Umbilical cord (tissue), 2 donors: ENCODE results near the gene CFAP91. TPM values are rescaled to one million over a fixed set of nuclear protein-coding genes. Genes with fewer than 3 reads are reported as not detected.
"Not testable (repeated sequence)": the region's sequence is repeated elsewhere in the genome, so short reads cannot be mapped to it uniquely, and the experiment has no call there.

ENCODE experiments used
- DNase-seq: peaks from one replicate; pipeline ENCODE4 v3.0.0-alpha.2; 2015; ENCODE audit warnings: low spot score
- total RNA-seq: library from RNA; depleted of rRNA; stranded (reverse); fragments of >200 nt; gene quantifications from one replicate; pipeline ENCODE4 v1.2.3, GENCODE V29; 2014; ENCODE audit warnings: low replicate concordance; ENCODE audit not compliant: insufficient read depth

The CFAP91 gene
- total RNA-seq, 1 donor from 2014 or later = 14.2 TPM

DNA sequence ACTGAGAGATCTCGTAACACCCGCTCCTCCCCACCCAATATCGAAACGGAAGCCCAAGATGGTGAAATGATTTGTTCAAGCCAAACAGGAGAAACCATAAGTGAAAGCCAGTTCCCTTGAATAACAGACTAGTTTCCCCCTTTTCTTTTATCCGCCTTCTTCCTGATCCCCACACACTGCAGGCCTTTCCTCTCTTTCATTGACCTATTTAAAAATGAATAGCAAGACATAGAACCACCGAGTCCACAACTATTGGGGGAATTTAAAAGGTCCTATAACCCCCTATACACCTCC is 25.2 kb upstream of the CFAP91 start:
- no peak for DNase-seq

DNA sequence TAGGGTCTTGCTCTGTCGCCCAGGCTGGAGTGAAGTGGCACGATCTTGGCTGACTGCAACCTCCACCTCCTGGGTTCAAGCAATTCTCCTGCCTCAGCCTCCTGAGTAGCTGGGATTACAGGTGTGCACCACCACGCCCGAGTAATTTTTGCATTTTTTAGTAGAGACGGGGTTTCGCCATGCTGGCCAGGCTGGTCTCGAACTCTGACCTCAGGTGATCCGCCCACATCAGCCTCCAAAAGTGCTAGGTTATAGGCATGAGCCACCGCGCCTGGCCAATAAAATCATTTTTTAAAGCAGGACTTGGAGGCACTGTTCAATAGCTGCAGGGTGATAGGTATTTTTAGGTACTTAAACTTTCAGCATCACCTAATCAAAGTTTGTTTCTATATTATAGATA is 24.6 kb upstream of the CFAP91 start:
- not testable (repeated sequence) for DNase-seq

DNA sequence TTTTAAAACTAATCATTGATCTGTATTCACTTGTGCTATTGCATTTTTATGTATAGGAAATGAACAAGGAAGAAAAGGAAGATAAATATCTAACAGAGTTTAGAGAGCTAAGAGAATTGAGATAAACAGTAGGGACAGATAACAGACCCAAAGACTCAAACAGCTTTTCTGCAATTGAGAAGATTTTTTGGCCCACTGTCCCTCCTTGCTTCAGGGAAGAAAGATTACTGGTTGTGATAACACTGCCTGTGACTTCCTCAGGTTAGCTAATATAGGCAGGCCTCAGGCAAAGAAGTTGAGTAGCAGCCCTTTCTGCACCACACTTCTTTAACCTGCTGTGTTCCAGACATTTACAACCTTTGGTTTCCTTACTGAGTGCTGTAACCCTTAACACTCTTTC is 22.9 kb upstream of the CFAP91 start:
- DNase-seq = no peak

DNA sequence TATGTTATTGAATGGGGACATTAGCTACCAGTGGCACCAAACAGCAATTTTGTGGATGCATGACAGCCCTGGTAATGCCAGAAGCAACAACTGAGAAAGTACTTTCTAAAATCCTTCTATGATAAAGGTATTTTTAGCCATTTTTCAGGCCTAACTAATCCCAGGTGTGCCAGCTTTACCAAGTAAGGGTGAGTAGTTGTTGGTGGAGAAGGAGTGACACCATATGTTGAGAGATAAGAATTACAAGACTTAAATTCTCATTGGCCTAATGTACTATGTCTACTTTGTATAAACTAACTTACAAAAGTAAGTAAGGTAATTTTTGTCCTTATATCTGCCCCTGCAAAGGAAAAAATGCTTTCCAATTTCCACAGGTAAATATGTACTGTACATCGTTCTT is 21.5 kb upstream of the CFAP91 start:
- peak; percentile 38 for DNase-seq

DNA sequence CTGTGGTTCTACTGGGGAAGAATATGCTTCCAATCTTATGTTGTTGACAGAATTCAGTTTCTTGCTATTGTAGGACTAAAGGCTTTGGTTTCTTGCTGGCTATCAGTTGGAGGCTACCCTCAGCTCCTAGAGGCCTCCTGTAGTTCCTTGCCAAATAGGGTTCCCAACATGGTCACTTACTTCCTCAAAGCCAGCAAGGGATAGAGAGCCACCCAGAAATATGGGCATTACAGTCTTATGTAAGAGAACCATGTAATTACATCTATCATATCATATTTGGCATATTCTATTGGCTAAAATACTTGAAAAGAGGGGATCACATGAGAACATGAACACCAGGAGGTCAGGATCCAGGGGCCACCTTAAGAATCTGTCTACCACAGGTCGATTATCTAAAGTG is 19.4 kb upstream of the CFAP91 start:
- no peak for DNase-seq

DNA sequence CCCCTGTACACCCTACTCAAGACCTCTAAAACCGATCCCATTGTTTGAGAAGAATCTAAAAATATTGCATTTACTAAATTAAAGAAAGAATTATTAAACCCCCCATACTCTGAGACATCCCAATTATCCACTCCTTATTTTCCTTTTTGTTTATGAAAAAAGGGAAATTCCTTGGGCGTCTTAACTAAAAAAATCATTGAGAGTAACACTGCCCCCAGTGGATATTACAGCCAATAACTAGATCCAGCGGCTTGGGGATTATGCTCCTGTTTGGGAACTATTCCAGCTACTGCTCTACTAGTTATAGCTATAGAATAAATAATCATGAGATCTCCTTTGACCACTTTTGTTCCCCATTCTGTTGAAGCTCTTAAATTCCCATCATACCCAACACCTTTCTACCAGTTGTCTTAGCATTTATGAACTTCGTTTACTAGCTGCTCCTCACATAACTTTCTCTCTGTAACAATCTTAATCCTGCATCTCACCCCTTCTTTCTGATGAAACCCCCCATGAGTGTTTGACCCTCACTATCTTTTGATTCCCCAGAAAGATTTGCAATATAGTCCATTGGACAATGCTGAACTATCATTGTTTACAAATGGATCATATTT is 12.7 kb upstream of the CFAP91 start:
- no peak for DNase-seq

DNA sequence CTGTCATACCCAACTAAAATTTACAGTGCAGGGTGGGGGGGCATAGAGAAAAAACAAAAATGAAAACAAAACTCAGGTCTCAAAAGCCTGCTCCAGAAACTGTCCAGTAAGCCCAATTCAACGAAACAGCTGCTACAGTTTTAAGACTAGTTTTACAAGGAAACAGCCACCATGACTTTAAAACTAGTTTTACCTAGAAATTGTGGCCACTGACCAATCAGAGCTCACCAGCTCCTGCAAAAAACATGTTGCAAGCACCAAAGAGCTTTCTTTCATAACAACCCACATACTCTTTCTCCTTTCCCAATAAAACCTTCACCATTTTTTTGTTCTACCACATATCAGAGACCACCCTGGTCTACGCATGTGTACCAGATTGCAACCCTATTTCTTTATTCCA is 7.3 kb upstream of the CFAP91 start:
- no peak for DNase-seq

DNA sequence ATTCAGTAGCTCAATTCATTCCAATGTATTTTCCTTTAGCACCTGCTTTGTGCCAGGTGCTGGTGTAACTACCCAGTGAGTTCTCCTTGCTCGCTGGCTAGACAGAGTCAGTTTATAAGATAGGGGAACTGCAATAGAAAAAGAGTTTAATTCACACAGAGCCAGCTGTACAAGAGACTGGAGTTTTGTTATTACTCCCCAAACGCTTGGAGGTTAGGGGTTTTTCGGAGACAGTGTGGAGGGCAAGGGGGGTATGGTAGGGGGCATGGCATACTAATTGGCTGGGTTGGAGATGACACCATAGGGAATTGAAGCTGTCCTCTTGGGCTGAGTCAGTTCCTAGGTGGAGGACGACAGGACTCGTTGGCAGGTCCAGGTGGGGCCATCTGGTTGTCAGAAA is 5.4 kb upstream of the CFAP91 start:
- DNase-seq = no peak

DNA sequence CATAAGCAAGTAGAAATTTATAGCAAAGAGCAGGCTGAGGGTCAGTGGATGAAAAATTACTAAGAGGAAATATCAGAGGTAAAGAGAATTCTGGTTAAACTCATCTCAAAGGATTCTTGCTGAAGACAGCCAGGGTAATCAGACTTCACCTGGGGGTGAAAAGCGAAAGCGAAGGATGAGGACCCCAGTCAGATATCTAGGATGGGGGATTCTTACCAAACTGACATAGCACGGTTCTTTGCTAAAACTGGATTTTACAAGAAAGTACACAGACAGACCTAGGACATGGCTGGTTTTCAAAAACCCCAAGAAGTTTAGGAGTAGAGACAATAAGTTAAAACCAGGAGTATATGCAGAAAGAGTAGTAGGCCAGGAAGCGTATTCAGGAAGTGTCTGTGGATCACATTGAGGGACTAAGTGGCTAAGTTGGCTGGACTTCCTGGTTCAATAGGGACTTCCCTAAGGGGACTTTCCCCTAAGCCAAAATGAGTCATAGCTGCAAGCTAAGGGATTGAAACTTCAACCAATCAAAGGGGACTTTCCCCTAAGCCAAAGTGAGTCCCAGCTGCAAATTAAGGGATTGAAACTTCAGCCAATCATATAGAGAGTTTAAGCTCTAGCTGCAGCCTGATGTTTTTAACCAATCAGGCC is 2.4 kb upstream of the CFAP91 start:
- no peak for DNase-seq

DNA sequence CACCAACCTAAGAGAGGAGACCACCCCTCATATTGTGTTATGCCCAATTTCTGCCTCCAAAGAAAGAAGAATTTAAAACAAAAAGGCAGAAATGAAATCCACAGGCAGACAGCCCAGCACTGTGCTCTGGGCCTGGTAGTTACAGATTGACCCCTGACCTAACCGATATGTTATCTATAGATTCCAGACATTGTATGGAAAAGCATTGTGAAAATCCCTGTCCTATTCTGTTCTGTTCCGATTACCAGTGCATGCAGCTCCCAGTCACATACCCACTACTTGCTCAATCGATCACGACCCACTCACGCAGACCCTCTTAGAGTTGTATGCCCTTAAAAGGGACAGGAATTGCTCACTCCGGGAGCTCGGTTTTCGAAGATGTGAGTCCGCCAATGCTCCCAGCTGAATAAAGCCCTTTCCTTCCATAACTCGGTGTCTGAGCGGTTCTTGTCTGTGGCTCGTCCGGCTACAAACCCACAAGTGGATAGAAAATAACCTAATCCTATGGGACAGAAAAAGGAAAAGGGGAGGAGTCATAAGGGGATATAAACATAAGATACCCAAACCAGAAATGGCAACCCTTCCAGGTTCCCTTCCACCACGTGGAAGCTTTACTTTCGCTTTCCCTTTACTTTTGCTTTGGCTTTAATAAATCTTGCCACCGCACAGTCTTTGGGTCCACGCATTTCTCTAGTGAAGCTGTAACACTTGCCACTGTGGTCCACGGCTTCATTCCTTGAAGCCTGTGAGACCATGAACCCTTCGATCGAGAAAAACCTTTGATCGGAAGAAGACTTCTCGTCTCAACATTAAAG is 1.7 kb upstream of the CFAP91 start:
- no peak for DNase-seq

DNA sequence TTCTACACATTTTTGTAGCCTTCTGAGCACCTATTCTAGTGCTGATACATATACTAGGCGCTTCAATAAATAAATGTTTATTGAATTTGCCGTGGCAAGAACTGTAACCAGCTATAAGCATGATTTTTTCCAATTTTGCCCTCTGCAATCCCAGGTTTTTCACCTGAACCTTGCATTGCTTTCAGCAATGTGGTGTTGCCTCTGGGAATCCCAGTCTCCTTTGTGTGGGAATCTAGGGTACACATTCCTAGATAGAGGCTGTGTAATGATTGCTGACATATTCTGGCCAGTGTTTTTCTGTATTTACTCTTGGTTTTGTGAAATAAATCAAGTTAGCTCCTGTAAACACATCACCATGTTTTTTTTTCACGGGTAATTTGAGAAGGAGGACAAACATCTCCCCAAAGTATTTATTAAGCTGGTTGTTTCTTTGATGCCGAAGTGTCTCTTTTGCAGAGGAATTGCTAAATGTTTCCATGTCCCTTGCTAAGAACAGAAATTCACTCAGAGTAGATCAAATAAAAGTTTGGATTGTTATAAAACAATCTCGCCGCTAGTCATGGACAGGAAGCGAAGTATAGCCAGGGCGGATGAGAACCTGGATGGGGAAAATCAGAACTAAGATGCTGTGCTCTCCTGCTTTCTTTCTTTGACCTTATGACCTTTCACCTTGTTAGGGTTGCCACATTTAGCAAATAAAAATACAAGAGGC is 1.2 kb downstream of the CFAP91 start:
- no peak for DNase-seq

DNA sequence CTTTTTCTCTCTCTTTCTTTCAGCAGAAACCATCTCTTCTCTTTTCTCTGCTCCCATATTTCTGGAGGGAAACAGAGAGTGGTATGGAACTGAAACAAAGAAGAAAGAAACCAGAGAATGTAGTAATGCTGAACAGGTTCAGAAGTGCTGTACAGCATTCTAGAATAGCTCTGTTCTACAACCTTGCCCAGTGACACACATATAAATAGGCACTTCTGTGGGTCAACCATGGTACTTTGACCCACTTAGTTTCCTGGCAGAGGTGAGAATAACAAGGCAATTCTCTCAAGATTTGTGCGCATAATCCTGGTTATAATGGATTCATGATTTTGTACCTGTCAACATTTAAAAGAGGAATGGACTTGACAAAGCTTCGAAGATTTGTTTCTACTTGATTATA is 12.3 kb downstream of the CFAP91 start:
- DNase-seq = no peak

DNA sequence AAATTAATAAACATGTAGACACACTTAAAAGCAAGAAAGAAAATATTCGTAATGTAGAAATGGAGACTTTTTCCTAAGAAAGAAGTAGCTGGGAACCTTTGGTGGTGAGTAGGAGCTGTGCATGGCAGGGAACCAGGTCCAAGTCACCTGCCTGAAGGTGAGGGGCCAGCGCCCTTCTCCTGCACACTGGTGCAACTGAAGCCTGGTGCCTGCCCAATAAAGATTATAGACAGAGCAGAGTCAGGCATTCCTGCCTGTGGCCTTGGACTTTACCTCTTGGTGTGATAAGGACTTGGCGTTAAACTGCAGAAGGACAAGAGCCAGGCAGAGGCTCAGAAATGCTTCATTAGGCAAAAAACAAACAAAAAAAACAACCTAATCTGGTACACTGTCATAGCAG is 14.2 kb downstream of the CFAP91 start:
- DNase-seq = no peak

DNA sequence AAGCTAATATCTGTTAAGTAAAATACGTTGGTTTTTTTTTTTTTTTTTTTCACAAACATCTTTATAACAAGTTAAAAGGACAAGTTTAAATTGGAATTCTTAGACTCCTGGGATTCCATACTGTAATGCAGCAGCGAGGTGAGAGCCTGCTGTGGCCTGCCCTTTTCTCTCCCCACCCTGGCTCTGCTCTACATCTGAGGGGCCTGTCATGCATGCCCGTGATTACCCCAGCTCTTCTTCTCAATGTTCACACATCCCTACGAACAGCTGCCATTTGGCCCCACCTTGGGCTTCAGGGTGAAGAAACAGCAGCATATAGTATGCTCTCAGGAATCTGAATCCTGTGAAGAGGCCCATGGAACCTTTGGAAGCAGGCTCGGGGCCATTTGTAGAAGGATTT is 14.7 kb downstream of the CFAP91 start:
- peak; percentile 48 for DNase-seq

DNA sequence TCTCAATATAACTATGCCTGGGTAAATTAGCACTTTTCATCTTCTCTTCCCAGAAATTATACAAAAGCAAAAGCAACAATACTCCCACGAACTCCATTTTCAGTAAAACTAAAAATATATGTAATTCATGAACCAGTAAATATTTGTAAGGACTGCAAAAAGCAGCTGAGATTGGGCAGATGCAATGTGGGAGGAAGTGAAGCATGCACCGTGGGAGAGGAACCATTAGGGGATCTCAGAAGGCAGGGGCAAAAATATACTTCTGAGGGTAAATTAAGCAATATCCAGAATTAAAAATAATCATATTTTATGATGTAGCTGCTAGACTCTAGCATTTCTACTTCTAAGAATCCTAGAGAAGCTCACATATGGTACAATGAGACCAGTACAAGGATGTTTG is 20.2 kb downstream of the CFAP91 start:
- DNase-seq = no peak

DNA sequence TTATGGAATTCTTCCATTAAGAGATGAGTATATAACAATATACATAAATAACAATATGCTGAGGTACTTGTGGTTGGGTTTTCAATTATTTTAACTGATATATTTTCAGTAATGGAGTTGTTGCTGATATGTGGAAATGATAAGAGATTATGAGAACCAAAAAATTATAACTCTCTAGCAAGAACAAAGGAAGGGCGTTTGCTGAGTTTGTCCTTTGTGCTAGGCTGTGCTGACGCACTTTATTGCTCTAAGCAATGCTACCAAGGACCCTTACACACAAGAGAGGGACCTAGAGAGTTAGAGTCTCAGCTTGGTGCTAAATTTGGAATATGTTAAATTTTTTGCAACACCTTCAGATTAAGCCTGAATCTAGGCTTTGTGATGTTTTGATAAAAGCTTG is 24.1 kb downstream of the CFAP91 start:
- DNase-seq = no peak

DNA sequence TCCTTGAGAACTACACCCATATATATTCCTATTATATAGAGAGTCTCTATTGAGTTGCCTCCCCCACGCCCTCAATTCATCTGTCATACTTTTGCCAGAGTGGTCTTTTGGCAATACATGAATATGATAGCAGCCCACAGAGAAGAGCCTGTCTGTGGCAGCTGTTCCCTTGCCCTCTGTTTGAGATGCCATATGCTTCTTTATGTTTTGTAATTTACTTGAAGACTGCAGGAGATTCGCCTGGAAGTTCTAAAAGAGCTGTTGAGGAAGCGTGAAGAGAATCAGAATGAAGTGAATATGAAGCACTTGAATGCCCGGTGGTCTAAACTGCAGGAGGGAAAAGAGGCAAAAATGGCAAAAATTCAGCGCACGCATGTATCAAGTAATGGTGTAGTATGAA is 27.2 kb downstream of the CFAP91 start:
- no peak for DNase-seq

DNA sequence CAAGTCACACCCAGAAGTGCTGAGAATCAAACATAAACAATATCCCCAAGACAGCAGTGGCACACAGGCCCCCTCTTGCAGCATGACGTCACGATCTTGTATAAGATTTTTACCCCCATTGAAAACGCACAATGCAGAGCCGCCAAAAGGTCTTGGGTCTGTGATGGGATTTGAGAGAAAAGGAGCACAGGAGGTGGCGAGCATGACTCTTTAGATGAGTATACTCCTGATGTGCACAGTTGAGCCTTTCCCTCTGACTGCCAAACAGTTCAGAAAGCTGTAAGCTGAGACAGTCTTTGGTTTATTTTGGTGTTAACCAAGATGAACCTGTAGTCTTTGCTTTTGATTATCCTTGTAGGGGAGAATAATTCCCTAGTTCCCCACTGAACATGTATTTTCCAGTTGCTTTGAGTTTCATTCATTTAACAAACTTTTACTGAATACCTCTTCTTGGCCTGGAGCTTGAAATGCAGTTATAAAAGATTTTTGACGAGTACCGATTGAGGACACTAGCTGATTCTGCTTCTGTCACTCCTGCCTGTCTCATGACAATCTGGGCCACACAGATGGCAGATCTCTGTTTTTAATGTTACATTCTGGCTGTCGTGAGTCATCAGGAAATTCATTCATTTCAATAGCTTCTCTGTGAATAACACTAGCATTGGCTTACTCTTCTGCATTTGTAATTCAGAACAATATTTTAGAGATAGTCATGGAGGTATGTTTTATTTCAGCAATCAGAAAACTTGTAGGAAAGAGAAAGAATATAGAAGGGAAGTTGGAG is 28.9 kb downstream of the CFAP91 start:
- no peak for DNase-seq

DNA sequence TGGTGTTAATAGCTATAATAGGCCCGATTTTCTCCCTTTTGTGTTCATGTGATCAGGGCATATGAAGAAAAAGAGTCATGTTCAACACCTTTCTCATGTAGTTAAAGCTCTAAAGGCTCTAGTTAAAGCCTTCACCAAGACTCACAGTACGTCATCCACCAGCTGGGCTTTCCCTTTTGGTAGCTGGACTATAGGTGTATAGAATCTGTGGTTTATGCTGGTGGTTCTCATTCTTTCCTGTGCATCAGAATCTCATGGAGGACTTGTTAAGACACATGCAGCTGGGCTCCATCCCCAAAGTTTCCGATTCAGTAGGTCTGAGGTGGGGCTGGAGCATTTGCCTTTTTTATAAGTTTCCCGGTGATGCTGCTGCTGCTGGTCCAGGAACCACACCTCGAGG is 31.0 kb downstream of the CFAP91 start:
- no peak for DNase-seq

DNA sequence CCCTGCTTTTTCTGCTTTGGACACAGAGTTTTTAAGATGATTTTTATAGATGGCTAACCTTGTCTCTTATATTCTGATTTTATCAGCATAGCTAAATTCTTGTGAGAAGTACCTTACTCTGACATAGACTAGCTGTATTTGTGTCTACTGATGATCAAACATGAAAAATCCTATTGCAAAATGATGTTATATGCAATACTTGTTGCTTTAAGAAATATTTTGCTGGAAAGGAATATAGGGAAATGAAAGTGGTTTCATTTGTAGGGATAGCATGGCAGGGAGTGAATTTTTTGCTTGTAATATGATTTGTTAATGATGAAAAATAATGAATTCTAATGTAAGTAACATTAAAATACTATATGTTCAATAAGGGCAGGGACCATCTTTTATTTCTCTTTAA is 35.9 kb downstream of the CFAP91 start:
- DNase-seq = no peak

DNA sequence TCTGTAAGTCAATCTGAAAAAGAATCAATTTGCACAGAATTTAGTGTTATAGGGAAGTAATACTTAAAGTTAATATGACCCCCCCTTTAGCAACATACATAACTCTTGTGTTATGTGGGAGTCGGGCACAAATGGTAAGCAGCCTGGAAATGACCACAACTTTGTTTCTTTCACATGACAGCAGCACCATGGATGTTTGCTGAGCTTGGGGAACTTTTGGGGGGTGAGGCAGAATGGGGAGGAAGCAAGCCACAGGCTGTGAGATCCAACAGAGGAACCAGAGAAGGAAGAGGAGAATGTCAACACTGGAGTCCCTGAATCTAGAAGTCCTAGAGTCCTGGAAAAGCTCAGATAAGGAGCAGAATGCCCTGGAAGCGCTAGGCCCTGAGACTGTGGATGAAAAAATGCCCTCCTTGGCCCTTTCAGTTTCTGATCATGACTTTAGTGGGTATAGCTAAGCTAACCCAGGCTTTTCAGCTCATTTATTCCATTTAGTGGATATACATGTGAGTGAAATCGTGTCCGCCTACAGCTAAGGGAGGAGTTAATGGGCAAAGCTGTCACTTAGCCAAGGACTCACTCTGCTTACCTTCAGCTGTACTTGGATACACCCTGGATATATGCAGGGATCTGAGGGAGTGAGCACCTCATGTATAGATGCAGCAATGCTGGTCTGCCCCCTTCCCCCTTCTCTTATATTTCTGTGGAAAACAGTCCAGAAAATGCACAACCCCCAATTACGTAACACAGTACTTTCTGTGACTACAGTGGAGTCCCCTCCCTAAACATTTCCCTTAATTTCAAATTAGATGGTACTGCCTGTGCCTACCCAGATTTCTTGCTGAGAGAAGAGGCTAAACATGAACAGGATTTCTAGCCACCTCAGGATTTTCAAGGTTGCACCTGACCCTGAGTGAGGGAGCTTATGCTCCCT is 39.1 kb downstream of the CFAP91 start:
- no peak for DNase-seq
